ENCODE results near the gene C1orf185.
"Not testable (repeated sequence)": the region's sequence is repeated elsewhere in the genome, so short reads cannot be mapped to it uniquely, and the experiment has no call there.

Gene C1orf185

GRCh38 chr1:51115714-51116404 lies 13.8 kb downstream of the C1orf185 start:
- no peak overlapping the region for H3K14ac ChIP-seq (ENCODE audit: low read length in 2 of 2)

GRCh38 chr1:51119331-51119730 lies 17.3 kb downstream of the C1orf185 start:
- H4K91ac ChIP-seq (ENCODE audit: low read length) = no peak overlapping the region
- H3K27me3 ChIP-seq (ENCODE audit: control insufficient read depth in 1 of 2, insufficient read depth in 1 of 2, low read length in 2 of 2) = peaks cover 0 to 7% of the 10 kb centered on the region in 2 experiments
- H2BK12ac ChIP-seq (ENCODE audit: low read length in 2 of 2) = no peak overlapping the region
- 100% methylated on average over 1 of the region's 3 CpGs for WGBS
- H2AK5ac ChIP-seq (ENCODE audit: low read length, severe bottlenecking) = no peak overlapping the region
- DNase-seq = no peak
- H3K4me1 ChIP-seq (ENCODE audit: control insufficient read depth, insufficient read depth, low read depth, low read length) = no peaks in the 10 kb centered on the region
- H3K18ac ChIP-seq (ENCODE audit: low read depth in 1 of 2, low read length in 2 of 2) = no peak overlapping the region
- H2BK120ac ChIP-seq (ENCODE audit: low read depth, low read length) = no peak overlapping the region
- H4K8ac ChIP-seq (ENCODE audit: low read length) = no peak overlapping the region
- no peak overlapping the region for H3K14ac ChIP-seq (ENCODE audit: low read length in 2 of 2)
- H2BK5ac ChIP-seq (ENCODE audit: low read depth, low read length, poor library complexity, severe bottlenecking) = no peak overlapping the region
- no peak overlapping the region for H3K9ac ChIP-seq (ENCODE audit: low read length)
- H3K79me1 ChIP-seq (replicated peaks; ENCODE audit: low read length, poor library complexity, severe bottlenecking) = no peaks in the 10 kb centered on the region
- no peak overlapping the region for H3K27ac ChIP-seq (ENCODE audit: low read length, poor library complexity, severe bottlenecking)
- H2BK15ac ChIP-seq (ENCODE audit: low read depth, poor library complexity, severe bottlenecking) = no peak overlapping the region
- no peak overlapping the region for H3K4me2 ChIP-seq (ENCODE audit: low read length, poor library complexity, severe bottlenecking)
- no peak overlapping the region for H3K23ac ChIP-seq (ENCODE audit: low read length in 2 of 2)
- H2AFZ ChIP-seq (ENCODE audit: low read depth, low read length) = no peak overlapping the region
- no peak overlapping the region for H3K4ac ChIP-seq (ENCODE audit: low read depth in 1 of 2, low read length in 2 of 2)
- no peaks in the 10 kb centered on the region for H3K36me3 ChIP-seq (ENCODE audit: control insufficient read depth in 1 of 2, insufficient read depth in 2 of 2, low read depth in 1 of 2, low read length in 2 of 2)
- peaks cover 8% of the 10 kb centered on the region for H3K9me3 ChIP-seq (ENCODE audit: control insufficient read depth, low read length)
- no peak overlapping the region for H3K4me3 ChIP-seq (ENCODE audit: insufficient read depth in 1 of 2, low read depth in 1 of 2, low read length in 2 of 2)

More at GRCh38 chr1:51115714-51116404, 13.8 kb downstream of the C1orf185 start:
- no peak overlapping the region for H3K4me2 ChIP-seq (ENCODE audit: low read length, poor library complexity, severe bottlenecking)
- H2AFZ ChIP-seq (ENCODE audit: low read depth, low read length) = no peak overlapping the region
- no peak overlapping the region for H2BK5ac ChIP-seq (ENCODE audit: low read depth, low read length, poor library complexity, severe bottlenecking)
- H4K8ac ChIP-seq (ENCODE audit: low read length) = no peak overlapping the region
- no peaks in the 10 kb centered on the region for H3K36me3 ChIP-seq (ENCODE audit: control insufficient read depth in 1 of 2, insufficient read depth in 2 of 2, low read depth in 1 of 2, low read length in 2 of 2)
- no peak overlapping the region for H3K4me3 ChIP-seq (ENCODE audit: insufficient read depth in 1 of 2, low read depth in 1 of 2, low read length in 2 of 2)
- no peak overlapping the region for H3K23ac ChIP-seq (ENCODE audit: low read length in 2 of 2)
- H3K27me3 ChIP-seq (ENCODE audit: control insufficient read depth in 1 of 2, insufficient read depth in 1 of 2, low read length in 2 of 2) = peaks cover 0 to 7% of the 10 kb centered on the region in 2 experiments
- no peaks in the 10 kb centered on the region for H3K4me1 ChIP-seq (ENCODE audit: control insufficient read depth, insufficient read depth, low read depth, low read length)
- WGBS = 89% methylated on average over 3 of the region's 7 CpGs
- no peak overlapping the region for H3K9ac ChIP-seq (ENCODE audit: low read length)
- H2BK120ac ChIP-seq (ENCODE audit: low read depth, low read length) = no peak overlapping the region
- no peak overlapping the region for H2BK12ac ChIP-seq (ENCODE audit: low read length in 2 of 2)
- no peak overlapping the region for H2BK15ac ChIP-seq (ENCODE audit: low read depth, poor library complexity, severe bottlenecking)
- H3K4ac ChIP-seq (ENCODE audit: low read depth in 1 of 2, low read length in 2 of 2) = no peak overlapping the region
- no peak overlapping the region for H4K91ac ChIP-seq (ENCODE audit: low read length)
- H3K79me1 ChIP-seq (replicated peaks; ENCODE audit: low read length, poor library complexity, severe bottlenecking) = no peaks in the 10 kb centered on the region
- H3K9me3 ChIP-seq (ENCODE audit: control insufficient read depth, low read length) = no peaks in the 10 kb centered on the region
- no peak overlapping the region for H3K18ac ChIP-seq (ENCODE audit: low read depth in 1 of 2, low read length in 2 of 2)
- H3K27ac ChIP-seq (ENCODE audit: low read length, poor library complexity, severe bottlenecking) = no peak overlapping the region
- no peak for DNase-seq
- H2AK5ac ChIP-seq (ENCODE audit: low read length, severe bottlenecking) = no peak overlapping the region

DNA sequence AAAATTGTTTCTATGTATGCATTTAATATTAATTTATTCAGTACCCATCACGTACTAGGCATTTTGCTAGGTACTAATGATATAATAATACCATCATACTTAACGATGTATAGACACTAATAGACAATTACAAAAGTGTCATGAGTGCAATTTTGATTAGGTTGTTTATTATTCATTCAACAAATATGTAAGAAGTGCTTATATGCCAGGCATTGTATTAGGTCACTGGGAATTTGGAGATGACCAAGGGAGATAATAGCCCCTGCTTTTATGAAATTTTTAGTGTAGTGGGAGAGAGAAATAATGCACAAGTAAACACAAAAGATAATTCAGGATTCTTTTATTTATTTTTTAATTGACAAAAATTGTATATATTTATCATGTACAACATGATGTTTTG lies 18.6 kb downstream of the C1orf185 start:
- no peak overlapping the region for H4K8ac ChIP-seq (ENCODE audit: low read length)
- H3K4me2 ChIP-seq (ENCODE audit: low read length, poor library complexity, severe bottlenecking) = no peak overlapping the region
- no peak overlapping the region for H2AFZ ChIP-seq (ENCODE audit: low read depth, low read length)
- H3K9me3 ChIP-seq (ENCODE audit: control insufficient read depth, low read length) = peaks cover 8% of the 10 kb centered on the region
- no peak overlapping the region for H2BK5ac ChIP-seq (ENCODE audit: low read depth, low read length, poor library complexity, severe bottlenecking)
- no peak overlapping the region for H2AK5ac ChIP-seq (ENCODE audit: low read length, severe bottlenecking)
- no CpG with 5 or more reads among the region's 2 CpGs for WGBS
- H4K91ac ChIP-seq (ENCODE audit: low read length) = no peak overlapping the region
- H3K36me3 ChIP-seq (ENCODE audit: control insufficient read depth in 1 of 2, insufficient read depth in 2 of 2, low read depth in 1 of 2, low read length in 2 of 2) = no peaks in the 10 kb centered on the region
- no peak overlapping the region for H3K9ac ChIP-seq (ENCODE audit: low read length)
- no peak for DNase-seq
- no peak overlapping the region for H3K18ac ChIP-seq (ENCODE audit: low read depth in 1 of 2, low read length in 2 of 2)
- H3K79me1 ChIP-seq (replicated peaks; ENCODE audit: low read length, poor library complexity, severe bottlenecking) = no peaks in the 10 kb centered on the region
- H2BK15ac ChIP-seq (ENCODE audit: low read depth, poor library complexity, severe bottlenecking) = no peak overlapping the region
- H2BK120ac ChIP-seq (ENCODE audit: low read depth, low read length) = no peak overlapping the region
- H3K14ac ChIP-seq (ENCODE audit: low read length in 2 of 2) = no peak overlapping the region
- H3K4ac ChIP-seq (ENCODE audit: low read depth in 1 of 2, low read length in 2 of 2) = no peak overlapping the region
- H3K4me3 ChIP-seq (ENCODE audit: insufficient read depth in 1 of 2, low read depth in 1 of 2, low read length in 2 of 2) = no peak overlapping the region
- no peak overlapping the region for H2BK12ac ChIP-seq (ENCODE audit: low read length in 2 of 2)
- H3K4me1 ChIP-seq (ENCODE audit: control insufficient read depth, insufficient read depth, low read depth, low read length) = no peaks in the 10 kb centered on the region
- peaks cover 0 to 7% of the 10 kb centered on the region in 2 experiments for H3K27me3 ChIP-seq (ENCODE audit: control insufficient read depth in 1 of 2, insufficient read depth in 1 of 2, low read length in 2 of 2)
- no peak overlapping the region for H3K27ac ChIP-seq (ENCODE audit: low read length, poor library complexity, severe bottlenecking)
- H3K23ac ChIP-seq (ENCODE audit: low read length in 2 of 2) = no peak overlapping the region

DNA sequence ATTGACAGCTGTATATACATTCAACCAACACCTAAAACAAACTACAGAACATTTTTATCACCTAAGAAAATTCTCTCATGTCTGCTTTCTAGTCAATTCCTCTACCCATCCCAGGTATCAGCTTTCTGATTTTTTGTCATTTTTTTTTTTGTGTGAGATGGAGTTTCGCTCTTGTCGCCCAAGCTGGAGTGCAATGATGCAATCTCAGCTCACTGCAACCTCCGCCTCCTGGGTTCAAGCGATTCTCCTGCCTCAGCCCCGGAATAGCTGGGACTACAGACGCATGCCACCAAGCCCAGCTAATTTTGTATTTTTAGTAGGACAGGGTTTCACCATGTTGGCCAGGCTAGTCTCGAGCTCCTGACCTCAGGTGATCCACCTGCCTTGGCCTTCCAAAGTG lies 25.1 kb downstream of the C1orf185 start:
- H2BK12ac ChIP-seq (ENCODE audit: low read length in 2 of 2); H2AK5ac ChIP-seq (ENCODE audit: low read length, severe bottlenecking); H3K14ac ChIP-seq (ENCODE audit: low read length in 2 of 2); H3K23ac ChIP-seq (ENCODE audit: low read length in 2 of 2); H4K8ac ChIP-seq (ENCODE audit: low read length); H4K91ac ChIP-seq (ENCODE audit: low read length); H3K27ac ChIP-seq (ENCODE audit: low read length, poor library complexity, severe bottlenecking); H3K79me1 ChIP-seq (replicated peaks; ENCODE audit: low read length, poor library complexity, severe bottlenecking); H3K9ac ChIP-seq (ENCODE audit: low read length); H2BK5ac ChIP-seq (ENCODE audit: low read depth, low read length, poor library complexity, severe bottlenecking); DNase-seq; H2BK120ac ChIP-seq (ENCODE audit: low read depth, low read length); H2AFZ ChIP-seq (ENCODE audit: low read depth, low read length); H3K4ac ChIP-seq (ENCODE audit: low read depth in 1 of 2, low read length in 2 of 2); H3K36me3 ChIP-seq (ENCODE audit: control insufficient read depth in 1 of 2, insufficient read depth in 2 of 2, low read depth in 1 of 2, low read length in 2 of 2); H3K4me1 ChIP-seq (ENCODE audit: control insufficient read depth, insufficient read depth, low read depth, low read length); H2BK15ac ChIP-seq (ENCODE audit: low read depth, poor library complexity, severe bottlenecking); H3K4me2 ChIP-seq (ENCODE audit: low read length, poor library complexity, severe bottlenecking); H3K4me3 ChIP-seq (ENCODE audit: insufficient read depth in 1 of 2, low read depth in 1 of 2, low read length in 2 of 2); H3K18ac ChIP-seq (ENCODE audit: low read depth in 1 of 2, low read length in 2 of 2): not testable (repeated sequence)
- Histone ChIP-seq H3K9me3 (ENCODE audit: control insufficient read depth, low read length) (peaks cover 20% of the 10 kb centered on the region), H3K27me3 (ENCODE audit: control insufficient read depth in 1 of 2, insufficient read depth in 1 of 2, low read length in 2 of 2) (peaks cover 0 to 11% of the 10 kb centered on the region in 2 experiments)
- WGBS = 80% methylated on average over 7 of the region's 7 CpGs
